Progenitor cell of endocrine pancreas (in vitro differentiated cells): Measurements from ENCODE around the gene CYP24A1. TPM values are rescaled to one million over a fixed set of nuclear protein-coding genes. Genes with fewer than 3 reads are reported as not detected.

Experiments used
- DNase-seq: peaks from one replicate; pipeline ENCODE4 v3.0.0; 2021; ENCODE audit warnings: low spot score; ENCODE audit not compliant: unreplicated experiment
- H3K27ac Mint-ChIP-seq: 2 replicates; pipeline ENCODE4 v1.8.0; 2021; ENCODE audit warnings: mild to moderate bottlenecking, moderate library complexity, mixed read lengths
- H3K27me3 Mint-ChIP-seq: 2 replicates; pipeline ENCODE4 v1.8.0; 2021; ENCODE audit warnings: mixed read lengths
- H3K36me3 Mint-ChIP-seq: 2 replicates; pipeline ENCODE4 v1.8.0; 2022; ENCODE audit warnings: mixed read lengths; ENCODE audit not compliant: insufficient read depth
- H3K4me1 Mint-ChIP-seq: 2 replicates; pipeline ENCODE4 v1.8.0; 2021; ENCODE audit warnings: low read depth, mixed read lengths
- H3K4me3 Mint-ChIP-seq: 2 replicates; pipeline ENCODE4 v1.8.0; 2021; ENCODE audit warnings: low read depth, mild to moderate bottlenecking, moderate library complexity, mixed read lengths
- H3K9me3 Mint-ChIP-seq: 2 replicates; pipeline ENCODE4 v1.8.0; 2021; ENCODE audit warnings: low read depth, mixed read lengths
- CTCF ChIP-seq: fragments of 200-600 bp; sonication (generic); IDR thresholded peaks from one replicate; pipeline ENCODE4 v1.5.0; 2021; ENCODE audit warnings: antibody characterized with exemption, mild to moderate bottlenecking; ENCODE audit not compliant: unreplicated experiment
- total RNA-seq: library from RNA; stranded (reverse); gene quantifications from 2 replicates; pipeline ENCODE4 v1.2.1, GENCODE V29; 2021

CYP24A1 gene
- total RNA-seq, 1 donor from 2014 or later = not detected

DNA sequence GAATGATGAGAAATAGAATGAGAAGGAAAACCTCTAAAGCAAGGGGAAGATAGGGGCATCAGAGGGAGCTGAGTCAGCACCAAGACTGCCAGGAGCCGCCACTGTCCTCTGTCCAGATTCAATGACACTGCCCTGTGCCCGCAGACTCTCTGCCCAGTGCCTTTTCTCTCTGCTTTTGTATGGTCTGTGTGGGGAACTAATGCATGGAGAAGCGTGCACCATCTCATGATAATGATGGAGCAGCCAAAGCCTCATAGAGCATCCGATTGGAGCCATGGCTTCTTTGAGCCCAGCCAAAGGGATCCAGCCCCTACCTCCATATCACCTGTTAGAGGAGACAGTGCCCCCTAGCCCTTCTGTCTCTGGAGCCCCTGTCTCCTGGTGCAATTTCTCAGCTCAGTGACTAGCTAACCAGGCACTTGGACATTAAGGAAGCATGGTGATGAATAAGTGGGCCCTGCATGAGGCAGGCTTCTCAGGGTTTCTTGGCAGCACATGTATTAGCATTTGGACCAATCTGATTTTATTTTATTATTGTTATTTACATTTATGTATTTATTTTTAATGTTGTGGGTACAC is 27.6 kb upstream of the CYP24A1 start:
- Mint-ChIP-seq H3K27ac (peak overlapping the region; percentile 1), H3K4me3 (no peak overlapping the region), H3K27me3 (no peaks in the 10 kb centered on the region), H3K4me1 (peaks cover 3% of the 10 kb centered on the region), H3K9me3 (no peaks in the 10 kb centered on the region), H3K36me3 (no peaks in the 10 kb centered on the region)
- DNase-seq = no peak
- no peak for TF ChIP-seq CTCF

DNA sequence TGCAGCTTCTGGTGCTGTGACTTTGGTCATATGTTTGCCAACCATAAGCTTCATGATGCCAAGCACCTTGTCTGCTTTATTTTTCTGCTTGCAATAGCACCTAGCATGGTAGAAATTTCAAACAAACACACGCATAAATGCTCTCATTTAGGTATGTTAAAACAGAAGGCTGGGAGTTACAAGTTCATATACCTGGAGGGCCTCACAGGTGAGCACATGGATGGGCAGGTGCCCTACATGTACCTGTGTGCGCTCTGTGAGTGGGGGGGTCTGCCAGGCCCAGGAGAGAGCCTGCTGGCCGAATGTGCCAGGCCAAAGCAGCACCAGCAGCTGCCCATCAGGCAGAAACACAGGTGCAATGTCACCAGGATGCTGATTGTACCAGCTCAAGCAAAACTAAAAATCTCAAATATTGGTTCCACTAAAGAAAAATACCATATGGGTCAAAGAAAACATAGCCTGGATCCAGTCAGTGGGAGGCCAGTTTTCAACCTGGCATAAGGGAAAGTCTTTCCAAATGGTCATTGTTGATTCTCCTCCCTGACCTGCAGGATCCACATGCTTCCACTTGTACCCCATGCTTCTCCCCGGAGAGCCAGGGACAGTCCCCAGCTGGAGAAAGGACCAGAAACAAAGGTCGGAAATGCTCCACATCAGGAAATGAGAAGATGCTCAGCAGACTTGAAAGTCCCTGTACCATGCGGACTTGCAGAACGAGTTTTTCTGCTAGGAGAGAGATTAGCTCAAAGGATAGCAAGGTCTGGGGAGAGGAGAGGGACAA is 26.9 kb upstream of the CYP24A1 start:
- no peaks in the 10 kb centered on the region for H3K9me3 Mint-ChIP-seq
- peak overlapping the region; percentile 1 for H3K27ac Mint-ChIP-seq
- H3K36me3 Mint-ChIP-seq = no peaks in the 10 kb centered on the region
- peaks cover 1% of the 10 kb centered on the region for H3K27me3 Mint-ChIP-seq
- H3K4me1 Mint-ChIP-seq = peaks cover 3% of the 10 kb centered on the region
- no peak for TF ChIP-seq CTCF
- no peak for DNase-seq
- no peak overlapping the region for H3K4me3 Mint-ChIP-seq

GRCh38 chr20:54199721-54200176 is 26.0 kb upstream of the CYP24A1 start:
- peaks cover 3% of the 10 kb centered on the region for H3K4me1 Mint-ChIP-seq
- DNase-seq = peak; percentile 71

GRCh38 chr20:54199283-54199682 is 25.5 kb upstream of the CYP24A1 start:
- no peak for DNase-seq
- H3K4me3 Mint-ChIP-seq = no peak overlapping the region
- no peaks in the 10 kb centered on the region for H3K36me3 Mint-ChIP-seq
- peaks cover 3% of the 10 kb centered on the region for H3K4me1 Mint-ChIP-seq
- H3K9me3 Mint-ChIP-seq = no peaks in the 10 kb centered on the region
- no peak for TF ChIP-seq CTCF
- H3K27ac Mint-ChIP-seq = no peak overlapping the region
- H3K27me3 Mint-ChIP-seq = peaks cover 2% of the 10 kb centered on the region

More at GRCh38 chr20:54199721-54200176, 26.0 kb upstream of the CYP24A1 start:
- peak; percentile 88 for TF ChIP-seq CTCF
- Mint-ChIP-seq H3K9me3 (no peaks in the 10 kb centered on the region), H3K27ac (no peak overlapping the region), H3K4me3 (no peak overlapping the region), H3K36me3 (no peaks in the 10 kb centered on the region), H3K27me3 (peaks cover 2% of the 10 kb centered on the region)

GRCh38 chr20:54197621-54198604 is 24.1 kb upstream of the CYP24A1 start:
- TF ChIP-seq CTCF = no peak
- no peaks in the 10 kb centered on the region for H3K36me3 Mint-ChIP-seq
- no peaks in the 10 kb centered on the region for H3K9me3 Mint-ChIP-seq
- H3K4me1 Mint-ChIP-seq = peaks cover 3% of the 10 kb centered on the region
- DNase-seq = no peak
- H3K4me3 Mint-ChIP-seq = no peak overlapping the region
- H3K27ac Mint-ChIP-seq = no peak overlapping the region
- peaks cover 2% of the 10 kb centered on the region for H3K27me3 Mint-ChIP-seq
